HepG2 (cell line): ENCODE data around the gene PACRGL. TPM values are rescaled to one million over a fixed set of nuclear protein-coding genes. Genes with fewer than 3 reads are reported as not detected.
A peak's percentile ranks its signal among the peaks of the same experiment; 100 is the strongest.

Experiments
- ASH2L ChIP-seq: fragments of 300-600, 200-600 bp; sonication (generic); IDR thresholded peaks from 2 replicates; pipeline ENCODE4 v1.7.0; 2017; ENCODE audit warnings: low read depth, mild to moderate bottlenecking, moderate library complexity, mixed read lengths, low read length; ENCODE audit not compliant: insufficient read length
- ATRX ChIP-seq: sonication (generic); formaldehyde crosslinking; IDR thresholded peaks from 2 replicates; pipeline ENCODE4 v1.4.0; 2020; ENCODE audit warnings: missing genetic modification reagents, borderline replicate concordance
- BRCA1 ChIP-seq: sonication (generic); formaldehyde crosslinking; IDR thresholded peaks from 2 replicates; pipeline ENCODE4 v1.4.0; 2020; ENCODE audit warnings: missing genetic modification reagents
- ETV6 ChIP-seq: sonication (generic); formaldehyde crosslinking; conservative IDR thresholded peaks from 2 replicates; pipeline ENCODE4 v1.4.0; 2020; ENCODE audit warnings: missing genetic modification reagents
- FOXA3 ChIP-seq: IDR thresholded peaks from 2 replicates; pipeline ENCODE4 v1.6.1; 2016; ENCODE audit warnings: missing genetic modification reagents, missing compliant biosample characterization
- HOXA5 ChIP-seq: sonication (generic); formaldehyde crosslinking; IDR thresholded peaks from 2 replicates; pipeline ENCODE4 v1.4.0; 2020; ENCODE audit warnings: missing genetic modification reagents
- HOXA7 ChIP-seq: sonication (generic); formaldehyde crosslinking; IDR thresholded peaks from 2 replicates; pipeline ENCODE4 v1.8.1; 2022; ENCODE audit warnings: mild to moderate bottlenecking, missing genetic modification reagents, moderate library complexity
- KIAA2018 ChIP-seq: sonication (generic); formaldehyde crosslinking; IDR thresholded peaks from 2 replicates; pipeline ENCODE4 v1.5.0; 2020; ENCODE audit warnings: mild to moderate bottlenecking, missing genetic modification reagents, borderline replicate concordance
- NR2C2 ChIP-seq: sonication (generic); formaldehyde crosslinking; IDR thresholded peaks from 2 replicates; pipeline ENCODE4 v1.4.0; 2020; ENCODE audit warnings: missing genetic modification reagents, mild to moderate bottlenecking, moderate library complexity, borderline replicate concordance
- ZBTB42 ChIP-seq: sonication (generic); formaldehyde crosslinking; IDR thresholded peaks from 2 replicates; pipeline ENCODE4 v1.5.0; 2020; ENCODE audit warnings: mild to moderate bottlenecking, missing genetic modification reagents
- ZNF12 ChIP-seq: sonication (generic); formaldehyde crosslinking; IDR thresholded peaks from 2 replicates; pipeline ENCODE4 v1.5.0; 2020; ENCODE audit warnings: missing genetic modification reagents
- ZNF232 ChIP-seq: sonication (generic); formaldehyde crosslinking; IDR thresholded peaks from 2 replicates; pipeline ENCODE4 v1.4.0; 2020; ENCODE audit warnings: missing genetic modification reagents, borderline replicate concordance
- ZNF343 ChIP-seq: sonication (generic); formaldehyde crosslinking; IDR thresholded peaks from 2 replicates; pipeline ENCODE4 v1.4.0; 2020; ENCODE audit warnings: mild to moderate bottlenecking, missing genetic modification reagents
- ZNF510 ChIP-seq: sonication (generic); formaldehyde crosslinking; IDR thresholded peaks from 2 replicates; pipeline ENCODE4 v1.4.0; 2020; ENCODE audit warnings: low read depth, mild to moderate bottlenecking, missing genetic modification reagents
- ZNF546 ChIP-seq: sonication (generic); formaldehyde crosslinking; conservative IDR thresholded peaks from 2 replicates; pipeline ENCODE4 v1.8.1; 2023; ENCODE audit warnings: mild to moderate bottlenecking, missing genetic modification reagents
- ZNF597 ChIP-seq: sonication (generic); formaldehyde crosslinking; IDR thresholded peaks from 2 replicates; pipeline ENCODE4 v1.5.0; 2020; ENCODE audit warnings: missing genetic modification reagents
- ZNF616 ChIP-seq: sonication (generic); formaldehyde crosslinking; IDR thresholded peaks from 2 replicates; pipeline ENCODE4 v1.5.0; 2020; ENCODE audit warnings: low read depth, mild to moderate bottlenecking, missing genetic modification reagents
- ZNF720 ChIP-seq: sonication (generic); formaldehyde crosslinking; IDR thresholded peaks from 2 replicates; pipeline ENCODE4 v1.4.0; 2020; ENCODE audit warnings: missing genetic modification reagents
- polyA plus RNA-seq, 8 experiments: library from polyadenylated mRNA; depleted of rRNA in 3 of 8; stranded (reverse) in 7 of 8; unstranded in 1 of 8; fragments of >200 nt; fragmentation: Illumina TruSeq in 4 of 8; extraction: Trizol in 4 of 8; gene quantifications; 2 replicates each; pipeline versions ENCODE4 v1.2.1 to v1.2.3, GENCODE V29; 2011 to 2016; ENCODE audit warnings: low read depth in 4 of 8, missing spikeins in 1 of 8, mixed read lengths in 1 of 8; ENCODE audit not compliant: insufficient read depth in 1 of 8
- total RNA-seq, 5 experiments: library from RNA; depleted of rRNA; stranded (reverse); fragments of >200 nt; fragmentation: Illumina TruSeq; extraction: Trizol; gene quantifications; 2 replicates each; pipeline ENCODE4 v1.2.3, GENCODE V29; 2016; ENCODE audit warnings: low read depth in 1 of 5
- TF ChIP-seq, protein P1 (sequence below): sonication (generic); formaldehyde crosslinking; IDR thresholded peaks from 2 replicates; pipeline ENCODE4 v1.4.0; 2020; ENCODE audit warnings: mild to moderate bottlenecking, missing genetic modification reagents, borderline replicate concordance

PACRGL gene
- total and polyA plus RNA-seq, 2 of the 13 experiments (the other 11 are each of a cell fraction or from before 2014, with no cell fraction given), result 5.8 to 15.1 TPM

DNA sequence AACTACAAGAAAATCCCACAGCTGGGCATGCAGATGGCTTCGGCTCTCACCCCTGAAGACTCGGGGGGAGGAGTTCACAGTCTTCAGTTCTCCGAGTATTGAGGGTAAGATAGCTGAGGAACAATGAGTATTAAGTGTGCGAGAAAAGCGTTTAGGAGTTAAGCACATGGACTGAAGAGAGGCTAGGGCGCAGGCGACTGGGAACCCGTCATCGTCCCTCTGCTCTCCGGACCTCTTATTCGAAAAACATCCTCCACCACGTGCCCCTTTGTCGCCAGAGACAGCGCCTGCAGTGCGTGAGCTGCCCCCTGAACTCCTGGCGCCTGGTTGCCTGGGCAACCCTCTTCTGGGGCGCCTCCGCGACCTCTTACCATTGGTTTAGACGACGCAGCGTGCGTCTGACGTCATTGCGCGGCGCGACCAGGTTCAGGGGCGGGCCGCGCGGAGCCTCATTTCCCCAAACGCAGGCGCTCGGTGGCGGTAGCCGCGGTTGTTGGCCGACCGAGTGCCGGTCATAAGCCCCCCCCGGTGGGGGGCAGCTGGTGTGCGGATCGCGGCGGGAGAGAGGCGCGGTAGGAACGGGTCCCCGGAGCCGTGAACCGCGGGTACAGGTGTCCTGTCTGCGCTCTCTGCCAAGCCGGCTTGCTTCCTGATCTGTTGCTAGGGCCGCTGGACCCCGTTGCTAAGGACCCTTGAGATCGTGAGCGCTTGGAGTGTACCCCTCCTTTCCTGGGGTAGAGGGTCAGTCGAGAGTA, at the start of gene PACRGL (continued):
- TF ChIP-seq, protein P1, sequence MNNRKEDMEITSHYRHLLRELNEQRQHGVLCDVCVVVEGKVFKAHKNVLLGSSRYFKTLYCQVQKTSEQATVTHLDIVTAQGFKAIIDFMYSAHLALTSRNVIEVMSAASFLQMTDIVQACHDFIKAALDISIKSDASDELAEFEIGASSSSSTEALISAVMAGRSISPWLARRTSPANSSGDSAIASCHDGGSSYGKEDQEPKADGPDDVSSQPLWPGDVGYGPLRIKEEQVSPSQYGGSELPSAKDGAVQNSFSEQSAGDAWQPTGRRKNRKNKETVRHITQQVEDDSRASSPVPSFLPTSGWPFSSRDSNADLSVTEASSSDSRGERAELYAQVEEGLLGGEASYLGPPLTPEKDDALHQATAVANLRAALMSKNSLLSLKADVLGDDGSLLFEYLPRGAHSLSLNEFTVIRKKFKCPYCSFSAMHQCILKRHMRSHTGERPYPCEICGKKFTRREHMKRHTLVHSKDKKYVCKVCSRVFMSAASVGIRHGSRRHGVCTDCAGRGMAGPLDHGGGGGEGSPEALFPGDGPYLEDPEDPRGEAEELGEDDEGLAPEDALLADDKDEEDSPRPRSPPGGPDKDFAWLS (CRISPR knock-in tag), result no peak
- TF ChIP-seq ZNF597 (CRISPR knock-in tag) (no peak), FOXA3 (CRISPR knock-in tag) (peak; percentile 64), BRCA1 (CRISPR knock-in tag) (no peak), ASH2L (peak; percentile 81), ZNF616 (CRISPR knock-in tag) (no peak), ZNF546 (CRISPR knock-in tag) (no peak), ATRX (CRISPR knock-in tag) (no peak), ZNF232 (CRISPR knock-in tag) (no peak), ZBTB42 (CRISPR knock-in tag) (no peak), ZNF720 (CRISPR knock-in tag) (no peak), NR2C2 (CRISPR knock-in tag) (peak; percentile 95), ZNF510 (no peak), ZNF12 (CRISPR knock-in tag) (no peak), HOXA5 (no peak), ETV6 (no peak), KIAA2018 (CRISPR knock-in tag) (no peak), ZNF343 (CRISPR knock-in tag) (0 out of 2 replicates have a peak, but pooled peaks have one; percentile 45), HOXA7 (CRISPR knock-in tag) (no peak)
